GM19467 (cell line): ENCODE data around the gene EXTL1.

ENCODE experiments used
- ATAC-seq: cut with Tn5 transposase; IDR thresholded peaks from one replicate; pipeline ENCODE4 v1.9.1; 2021; ENCODE audit warnings: mild to moderate bottlenecking, moderate library complexity; ENCODE audit not compliant: unreplicated experiment

The EXTL1 gene

GRCh38 chr1:25996966-25997827 is 24.4 kb upstream of the EXTL1 start:
- no peak for ATAC-seq

DNA sequence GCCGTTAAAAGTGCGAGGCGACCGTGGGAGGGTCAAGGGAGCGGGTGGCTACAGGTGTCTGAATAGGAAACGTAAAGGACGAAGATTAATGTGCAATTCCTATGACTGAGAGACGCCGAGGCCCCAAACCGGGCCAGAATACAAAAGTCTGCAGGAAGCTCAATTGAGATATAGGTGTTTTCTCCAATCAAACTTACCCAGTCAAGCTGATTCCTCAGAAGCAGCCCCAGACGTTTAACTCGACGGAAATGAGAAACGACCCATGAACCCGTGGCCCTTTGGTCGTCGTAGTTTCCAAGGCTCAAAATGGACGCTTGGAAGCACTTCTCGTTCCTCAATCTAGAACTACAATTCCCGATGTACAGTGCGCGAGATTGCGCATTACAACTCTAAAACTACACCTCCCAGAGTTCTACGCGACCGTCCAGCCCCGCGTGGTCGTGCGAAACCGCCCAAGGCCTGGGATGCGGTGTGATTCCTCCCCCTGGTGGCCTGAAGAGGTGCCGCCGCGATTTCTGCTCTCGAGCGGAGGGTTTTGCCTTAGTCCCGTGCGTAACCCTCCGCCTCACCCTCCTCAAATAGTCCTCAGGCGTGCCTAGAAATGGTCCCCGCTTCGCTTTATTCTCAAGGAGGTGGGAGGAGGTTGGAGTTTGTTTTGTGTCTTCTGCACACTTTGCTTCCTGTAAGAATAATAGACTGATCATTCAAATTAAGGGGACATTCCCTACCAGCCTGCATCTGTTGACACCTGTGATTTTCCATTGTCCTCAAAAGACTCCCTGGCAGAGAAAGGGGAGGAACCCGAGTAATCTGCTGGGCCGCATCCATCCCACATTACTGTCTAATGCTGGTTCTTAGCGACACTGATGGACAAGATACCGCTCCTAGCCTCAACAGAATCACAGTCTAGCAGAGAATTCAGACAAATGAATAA is 23.5 kb upstream of the EXTL1 start, which contains the start of gene PAFAH2:
TSS of gene PAFAH2 (minus strand) at position 236 of the 934 bp plus-strand sequence. CDS start 7,247 bp downstream, outside the sequence.
- ATAC-seq, result peak; percentile 94

GRCh38 chr1:25999041-25999800 is 22.4 kb upstream of the EXTL1 start:
- no peak for ATAC-seq

- ATAC-seq, result no peak
Measured at GRCh38 chr1:26003262-26003661, 18.3 kb upstream of the EXTL1 start.

- no peak for ATAC-seq
Measured at GRCh38 chr1:26003756-26004155, 17.8 kb upstream of the EXTL1 start.

GRCh38 chr1:26005434-26006105 is 16.0 kb upstream of the EXTL1 start:
- no peak for ATAC-seq

DNA sequence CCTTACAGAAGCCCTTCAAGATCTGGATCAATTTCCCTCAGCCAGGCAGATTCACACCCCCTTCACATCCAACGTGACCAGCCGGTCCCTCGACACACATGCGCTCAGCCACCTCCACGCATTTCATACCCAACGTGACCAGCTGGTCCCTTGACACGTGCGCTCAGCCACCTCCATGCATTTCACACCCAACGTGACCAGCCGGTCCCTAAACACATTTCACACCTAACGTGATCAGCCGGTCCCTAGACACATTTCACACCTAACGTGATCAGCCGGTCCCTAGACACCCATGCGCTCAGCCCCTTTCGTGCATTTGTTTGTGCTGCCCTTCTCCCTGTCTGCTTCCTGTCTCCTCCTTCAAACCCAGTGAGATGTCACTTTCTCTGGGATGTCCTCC is 14.9 kb upstream of the EXTL1 start:
- no peak for ATAC-seq

DNA sequence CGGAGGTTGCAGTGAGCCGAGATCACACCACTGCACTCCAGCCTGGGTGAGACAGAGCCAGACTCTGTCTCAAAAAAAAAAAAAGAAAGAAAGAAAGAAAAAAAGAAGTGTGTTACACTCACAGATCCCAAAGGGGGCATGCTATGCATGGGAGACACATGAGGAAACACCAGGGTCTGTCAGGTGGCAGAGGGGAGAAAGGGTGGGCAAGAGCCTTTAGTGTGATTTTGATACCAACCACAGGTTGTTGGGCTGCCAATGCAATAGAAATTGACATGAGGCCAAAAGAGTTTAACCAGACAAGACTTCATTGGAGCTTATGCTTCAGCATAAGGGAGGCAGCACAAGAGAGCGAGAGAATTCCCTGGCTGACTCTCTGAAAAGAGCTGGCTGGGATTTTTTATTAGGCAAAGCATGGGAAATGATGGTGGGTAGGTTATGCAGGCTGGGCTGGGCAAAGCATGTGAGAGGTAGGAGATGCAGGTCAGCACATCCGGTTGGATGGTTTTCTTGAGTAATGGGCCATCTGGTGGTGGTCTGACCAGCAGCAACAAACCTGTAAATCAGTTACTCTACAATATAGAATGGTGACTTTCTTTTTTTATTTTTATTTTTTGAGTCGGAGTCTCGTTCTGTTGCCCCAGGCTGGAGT is 11.7 kb upstream of the EXTL1 start:
- no peak for ATAC-seq

GRCh38 chr1:26010825-26011224 is 10.8 kb upstream of the EXTL1 start:
- no peak for ATAC-seq

- ATAC-seq, result no peak
Measured at GRCh38 chr1:26012864-26013263, 8.7 kb upstream of the EXTL1 start.

DNA sequence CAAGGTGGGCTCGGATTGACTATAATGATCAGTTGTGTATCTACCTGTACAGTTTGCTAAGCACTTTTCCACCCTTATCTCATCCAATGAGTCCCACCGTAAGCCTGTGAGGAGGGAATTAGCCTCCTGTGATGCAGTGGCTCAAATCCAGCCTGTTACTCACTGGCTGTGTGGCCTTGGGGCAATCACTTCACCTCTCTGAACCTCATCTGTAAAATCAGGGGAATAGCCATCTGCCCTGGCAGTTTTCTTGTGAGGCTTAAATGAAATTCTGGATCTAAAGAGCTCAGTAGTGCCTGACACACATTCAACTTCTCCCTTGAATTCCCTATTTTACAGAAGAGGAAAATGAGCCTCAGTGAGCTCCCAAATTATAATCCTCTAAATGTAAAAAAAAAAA is 7.4 kb upstream of the EXTL1 start:
- ATAC-seq, result no peak

DNA sequence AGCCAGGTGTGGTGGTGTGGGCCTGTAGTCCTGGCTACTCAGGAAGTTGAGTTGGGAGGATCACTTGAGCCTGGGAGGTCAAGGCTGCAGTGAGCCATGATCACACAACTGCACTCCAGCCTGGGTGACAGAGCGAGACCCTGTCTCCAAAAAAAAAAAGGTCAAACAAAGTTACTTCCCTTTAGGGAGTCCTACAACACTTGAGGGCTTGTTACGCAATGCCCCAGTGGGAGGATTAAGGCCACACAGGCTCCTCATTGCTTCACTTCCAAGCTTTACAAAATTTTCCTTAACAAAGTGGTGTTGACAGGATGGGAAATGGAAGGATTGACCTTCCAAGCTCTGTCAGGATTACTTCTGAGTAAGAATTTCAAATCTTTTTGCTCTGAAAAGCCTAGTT is 6.2 kb upstream of the EXTL1 start:
- ATAC-seq, result no peak

DNA sequence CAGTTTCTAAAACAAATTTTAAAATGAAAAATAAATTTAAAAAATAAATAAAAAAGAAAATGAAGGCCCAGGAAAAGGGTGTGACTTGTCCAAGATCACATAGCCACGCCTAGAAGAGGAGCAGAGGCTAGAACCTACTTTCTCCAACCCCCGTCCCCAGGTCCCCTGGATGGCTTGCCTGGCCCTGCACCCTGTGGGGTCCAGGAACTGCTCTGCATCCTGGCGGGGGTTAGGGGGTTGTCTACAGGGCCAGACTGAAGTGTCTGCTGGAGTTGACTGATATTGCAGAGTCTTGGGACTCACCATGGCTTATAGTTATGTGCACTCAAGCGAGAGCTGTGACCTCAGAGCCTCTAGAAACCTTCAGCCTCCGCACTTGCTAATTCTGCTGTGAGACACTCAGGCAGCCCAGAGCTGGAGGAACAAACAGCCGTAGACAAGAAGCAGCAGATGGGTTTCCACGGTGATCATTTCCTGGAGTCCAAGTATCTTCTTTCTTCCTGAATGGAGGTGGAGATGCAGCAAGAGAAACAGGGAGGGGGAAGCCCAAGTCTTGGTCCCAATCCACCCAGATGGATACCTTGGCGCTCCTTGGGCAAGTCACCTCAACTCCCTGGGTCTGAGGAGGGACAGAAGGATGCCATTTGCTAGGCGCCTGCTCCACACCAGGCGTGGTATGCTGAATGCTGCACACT is 5.2 kb upstream of the EXTL1 start:
- ATAC-seq, result no peak

- no peak for ATAC-seq
Measured at GRCh38 chr1:26016953-26017545, 4.5 kb upstream of the EXTL1 start.

DNA sequence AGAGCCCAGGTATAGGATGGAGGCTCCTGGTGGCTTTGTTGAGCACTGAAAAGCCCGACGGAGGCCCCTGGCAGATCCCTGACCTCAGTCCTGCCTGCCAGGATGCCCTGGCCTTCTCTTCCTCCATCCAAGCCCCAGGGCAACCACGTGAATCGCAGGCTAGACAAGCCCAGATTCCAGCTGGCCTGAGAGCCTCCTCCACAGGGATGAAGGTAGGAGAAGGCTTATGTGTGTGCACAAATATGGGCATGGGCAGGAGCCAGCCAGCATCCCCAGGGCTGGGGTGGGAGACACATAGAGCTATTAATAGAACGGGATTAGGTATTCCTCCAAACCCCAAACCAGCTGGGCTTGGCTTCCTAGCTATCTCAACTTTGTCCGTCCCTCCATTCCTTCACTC is 4.0 kb upstream of the EXTL1 start:
- no peak for ATAC-seq

DNA sequence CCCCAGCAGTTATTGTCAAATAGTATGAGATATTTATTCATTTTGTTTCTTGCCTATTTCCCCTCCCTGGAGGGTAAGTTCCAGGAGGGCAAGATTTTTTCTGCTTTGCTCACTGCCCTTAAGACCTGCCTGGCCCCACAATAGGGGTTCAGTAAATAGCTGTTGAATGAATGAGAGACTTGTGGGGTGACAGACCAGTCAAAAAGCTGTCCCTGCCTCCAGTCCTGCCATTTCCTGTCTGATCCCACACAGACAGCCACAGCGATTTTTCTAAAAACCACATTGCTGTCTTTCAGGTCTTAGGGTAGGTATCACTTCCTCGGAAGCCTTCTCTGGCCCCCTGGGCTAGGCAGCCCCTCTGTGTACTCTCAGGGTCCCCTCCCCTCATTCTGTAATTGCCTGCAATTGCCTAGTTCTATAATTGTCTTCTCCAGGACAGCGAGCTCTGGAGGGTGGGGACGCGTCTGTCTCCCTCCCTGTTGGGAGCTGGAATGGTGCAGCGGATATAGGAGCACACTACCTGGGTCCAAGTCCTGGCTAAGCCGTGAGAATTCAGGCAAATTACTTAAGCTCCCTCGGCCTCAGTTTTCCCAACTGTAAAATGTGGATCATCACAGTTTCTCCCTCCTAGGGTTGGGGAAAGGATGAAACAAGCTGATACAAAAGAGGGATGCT is 1.8 kb upstream of the EXTL1 start:
- ATAC-seq, result no peak

GRCh38 chr1:26020330-26020768 is 1.2 kb upstream of the EXTL1 start:
- ATAC-seq, result no peak

GRCh38 chr1:26020941-26021646 is 481 bp upstream of the EXTL1 start:
- ATAC-seq, result no peak
